OCI-M1 (cell line): ENCODE results near the gene NIPAL3.

Experiments
- DNase-seq: peaks from one replicate; lab custom pipeline; 2025; lab: John Stamatoyannopoulos, UW

NIPAL3 gene

GRCh38 chr1:24415334-24415909 lies at the start of gene NIPAL3:
Gene NIPAL3, plus strand, starts transcription at chr1:24415802. Its CDS starts 3,746 bp downstream, at chr1:24419548.
- peak; percentile 98 for DNase-seq

- no peak for DNase-seq
These were observed 48.9 kb upstream of the NIPAL3 start for GRCh38 chr1:24366707-24367106.

GRCh38 chr1:24369199-24369598 lies 46.4 kb upstream of the NIPAL3 start:
- DNase-seq = no peak

GRCh38 chr1:24369801-24370200 lies 45.8 kb upstream of the NIPAL3 start:
- DNase-seq = no peak

GRCh38 chr1:24373044-24373443 lies 42.6 kb upstream of the NIPAL3 start:
- no peak for DNase-seq

- DNase-seq = no peak
These were observed 41.9 kb upstream of the NIPAL3 start for GRCh38 chr1:24373710-24374109.

- DNase-seq = no peak
These were observed 40.5 kb upstream of the NIPAL3 start for GRCh38 chr1:24374891-24375786.

GRCh38 chr1:24379733-24380315 lies 35.8 kb upstream of the NIPAL3 start:
- DNase-seq = no peak

GRCh38 chr1:24380508-24380907 lies 35.1 kb upstream of the NIPAL3 start:
- no peak for DNase-seq

GRCh38 chr1:24381256-24381655 lies 34.3 kb upstream of the NIPAL3 start:
- no peak for DNase-seq

GRCh38 chr1:24382165-24382577 lies 33.4 kb upstream of the NIPAL3 start:
- DNase-seq = no peak

- DNase-seq = no peak
These were observed 32.1 kb upstream of the NIPAL3 start for GRCh38 chr1:24383381-24383940.

GRCh38 chr1:24384251-24385090 lies 31.1 kb upstream of the NIPAL3 start:
- no peak for DNase-seq

GRCh38 chr1:24385160-24385940 lies 30.3 kb upstream of the NIPAL3 start:
- peak; percentile 26 for DNase-seq

GRCh38 chr1:24386241-24386640 lies 29.4 kb upstream of the NIPAL3 start:
- no peak for DNase-seq

GRCh38 chr1:24386931-24387330 lies 28.7 kb upstream of the NIPAL3 start:
- DNase-seq = no peak

GRCh38 chr1:24387636-24388175 lies 27.9 kb upstream of the NIPAL3 start:
- DNase-seq = no peak

- no peak for DNase-seq
These were observed 27.2 kb upstream of the NIPAL3 start for GRCh38 chr1:24388331-24388885.

- DNase-seq = no peak
These were observed 26.3 kb upstream of the NIPAL3 start for GRCh38 chr1:24389231-24389678.
